SK-N-SH (cell line): ENCODE data around the gene ITGAL. TPM values are rescaled to one million over a fixed set of nuclear protein-coding genes. Genes with fewer than 3 reads are reported as not detected.

Source experiments
- CTCF ChIA-PET: fragments of 300-600, 350-600 bp; formaldehyde crosslinking; extraction: SDS; loops from one replicate; lab custom pipeline; 2021; lab: Yijun Ruan, JAX
- POLR2A ChIA-PET: fragments of 350-600 bp; sonication (Branson Sonifier 250); formaldehyde crosslinking; extraction: SDS; loops from one replicate; lab custom pipeline; 2020; ENCODE audit warnings: antibody characterized with exemption, inconsistent platforms; lab: Yijun Ruan, JAX
- DNase-seq: peaks from one replicate; pipeline ENCODE4 v3.0.0; 2012
- H2AFZ ChIP-seq: fragments of 200-600 bp; sonication (generic); 2 replicates; pipeline ENCODE4 v1.8.1; 2016; ENCODE audit warnings: antibody characterized with exemption, mild to moderate bottlenecking, low read depth
- H3F3A ChIP-seq: fragments of 200-600 bp; sonication (generic); replicated peaks from 2 replicates; pipeline ENCODE3; 2016; ENCODE audit warnings: antibody characterized with exemption, mild to moderate bottlenecking; ENCODE audit not compliant: insufficient read depth
- H3K27ac ChIP-seq, 2 experiments: fragments of 200-500 bp in 1 of 2; fragments of 200-600 bp in 1 of 2; sonication (Bioruptor generic) in 1 of 2; sonication (generic), shearing (Covaris generic) in 1 of 2; 2 replicates each; pipeline versions ENCODE4 v1.5.1 to v1.6.1; 2014 to 2016; ENCODE audit warnings: low read depth in 2 of 2, inconsistent platforms in 1 of 2, low read length in 1 of 2, mild to moderate bottlenecking in 1 of 2, mixed read lengths in 1 of 2
- H3K27me3 ChIP-seq: fragments of 200-600 bp; sonication (generic), shearing (Covaris generic); 2 replicates; pipeline ENCODE4 v1.6.1; 2016; ENCODE audit warnings: mixed run types; ENCODE audit not compliant: insufficient read depth
- H3K36me3 ChIP-seq, 2 experiments: fragments of 200-500 bp in 1 of 2; fragments of 200-600 bp in 1 of 2; sonication (Bioruptor generic) in 1 of 2; sonication (generic) in 1 of 2; replicated peaks in 1 of 2; 2 replicates each; pipeline versions ENCODE3 to v1.5.1; 2014 to 2016; ENCODE audit warnings: low read length in 1 of 2, mild to moderate bottlenecking in 1 of 2; ENCODE audit not compliant: insufficient read depth in 2 of 2, control insufficient read depth in 1 of 2
- H3K4me1 ChIP-seq, 2 experiments: fragments of 200-500 bp in 1 of 2; fragments of 200-600 bp in 1 of 2; sonication (Bioruptor generic) in 1 of 2; sonication (generic), shearing (Covaris generic) in 1 of 2; 2 replicates each; pipeline versions ENCODE4 v1.5.1 to v1.6.1; 2014 to 2016; ENCODE audit warnings: low read depth in 1 of 2, low read length in 1 of 2, mixed run types in 1 of 2; ENCODE audit not compliant: insufficient read depth in 2 of 2, control insufficient read depth in 1 of 2
- H3K4me2 ChIP-seq: fragments of 200-600 bp; sonication (generic), shearing (Covaris generic); 2 replicates; pipeline ENCODE4 v1.6.1; 2017; ENCODE audit warnings: mixed run types
- H3K4me3 ChIP-seq, 2 experiments: fragments of 200-500 bp in 1 of 2; fragments of 200-600 bp in 1 of 2; sonication (Bioruptor generic) in 1 of 2; sonication (generic), shearing (Covaris generic) in 1 of 2; 2 replicates each; pipeline versions ENCODE4 v1.5.1 to v1.8.1; 2014 to 2016; ENCODE audit warnings: low read depth in 2 of 2, inconsistent platforms in 1 of 2, low read length in 1 of 2, mild to moderate bottlenecking in 1 of 2, mixed read lengths in 1 of 2, moderate library complexity in 1 of 2
- H3K79me2 ChIP-seq: fragments of 200-600 bp; sonication (generic); 2 replicates; pipeline ENCODE4 v1.8.1; 2017; ENCODE audit warnings: mild to moderate bottlenecking; ENCODE audit not compliant: insufficient read depth
- H3K9ac ChIP-seq: fragments of 200-600 bp; sonication (generic); 2 replicates; pipeline ENCODE4 v1.6.1; 2017; ENCODE audit warnings: mixed run types
- H3K9me2 ChIP-seq: fragments of 200-600 bp; sonication (generic); 2 replicates; pipeline ENCODE4 v1.6.1; 2017; ENCODE audit warnings: mixed run types
- H3K9me3 ChIP-seq: fragments of 200-600 bp; sonication (generic); 2 replicates; pipeline ENCODE4 v1.6.1; 2017; ENCODE audit warnings: mixed run types, mild to moderate bottlenecking, moderate library complexity
- H4K20me1 ChIP-seq: fragments of 200-600 bp; sonication (generic); 2 replicates; pipeline ENCODE4 v1.6.1; 2017; ENCODE audit warnings: mild to moderate bottlenecking, mixed run types; ENCODE audit not compliant: insufficient read depth
- ELF1 ChIP-seq: IDR thresholded peaks from 2 replicates; pipeline ENCODE4 v1.4.0; 2012
- GATA2 ChIP-seq: sonication (generic); formaldehyde crosslinking; IDR thresholded peaks from 2 replicates; pipeline ENCODE4 v1.5.0; 2020; ENCODE audit warnings: mild to moderate bottlenecking, missing genetic modification reagents
- NFIC ChIP-seq: IDR thresholded peaks from 2 replicates; pipeline ENCODE4 v1.4.0; 2012; ENCODE audit warnings: borderline replicate concordance
- NRF1 ChIP-seq: IDR thresholded peaks from 2 replicates; pipeline ENCODE4 v1.6.1; 2012; ENCODE audit warnings: low read depth, mild to moderate bottlenecking, low read length
- RCOR1 ChIP-seq: fragments of 150-350 bp; IDR thresholded peaks from 2 replicates; pipeline ENCODE4 v1.6.1; 2017; ENCODE audit warnings: antibody characterized with exemption, low read length
- RXRA ChIP-seq: IDR thresholded peaks from 2 replicates; pipeline ENCODE4 v1.4.0; 2012; ENCODE audit warnings: low read depth, mild to moderate bottlenecking, borderline replicate concordance
- SMC3 ChIP-seq: IDR thresholded peaks from 2 replicates; pipeline ENCODE4 v1.6.1; 2012; ENCODE audit warnings: low read depth, low read length, improper control_type of control experiment
- YY1 ChIP-seq: IDR thresholded peaks from 2 replicates; pipeline ENCODE4 v1.4.0; 2012; ENCODE audit warnings: low read depth, mild to moderate bottlenecking
- WGBS: methylation state at CpG from one replicate; pipeline ENCODE4 v1.1.6; 2017; ENCODE audit warnings: low lambda C conversion rate; 5-methylcytosine and 5-hydroxymethylcytosine counted together
- polyA plus RNA-seq, 3 experiments: library from polyadenylated mRNA; depleted of rRNA; stranded (reverse); fragments of >200 nt; gene quantifications; 2 replicates each; pipeline ENCODE4 v1.2.3, GENCODE V29; 2012
- TF ChIP-seq, protein P1 (sequence below): IDR thresholded peaks from 2 replicates; pipeline ENCODE4 v1.6.1; 2012; ENCODE audit warnings: mild to moderate bottlenecking, low read depth, low read length, moderate library complexity
- TF ChIP-seq, protein P2 (sequence below): fragments of 150-350 bp; IDR thresholded peaks from 2 replicates; pipeline ENCODE4 v1.6.1; 2016; ENCODE audit warnings: mild to moderate bottlenecking, low read depth, low read length
- TF ChIP-seq, protein P3 (sequence below): fragments of 150-350 bp; IDR thresholded peaks from 2 replicates; pipeline ENCODE4 v1.6.1; 2017; ENCODE audit warnings: antibody characterized with exemption, low read length, low read depth, borderline replicate concordance
- TF ChIP-seq, protein P4 (sequence below): IDR thresholded peaks from 2 replicates; pipeline ENCODE4 v1.4.0; 2012; ENCODE audit warnings: low read depth, borderline replicate concordance
- TF ChIP-seq, protein P5 (sequence below): IDR thresholded peaks from 2 replicates; pipeline ENCODE4; 2012

ITGAL gene
- polyA plus RNA-seq, 1 of the 3 experiments (the other 2 are of a cell fraction), result 0.12 TPM

DNA sequence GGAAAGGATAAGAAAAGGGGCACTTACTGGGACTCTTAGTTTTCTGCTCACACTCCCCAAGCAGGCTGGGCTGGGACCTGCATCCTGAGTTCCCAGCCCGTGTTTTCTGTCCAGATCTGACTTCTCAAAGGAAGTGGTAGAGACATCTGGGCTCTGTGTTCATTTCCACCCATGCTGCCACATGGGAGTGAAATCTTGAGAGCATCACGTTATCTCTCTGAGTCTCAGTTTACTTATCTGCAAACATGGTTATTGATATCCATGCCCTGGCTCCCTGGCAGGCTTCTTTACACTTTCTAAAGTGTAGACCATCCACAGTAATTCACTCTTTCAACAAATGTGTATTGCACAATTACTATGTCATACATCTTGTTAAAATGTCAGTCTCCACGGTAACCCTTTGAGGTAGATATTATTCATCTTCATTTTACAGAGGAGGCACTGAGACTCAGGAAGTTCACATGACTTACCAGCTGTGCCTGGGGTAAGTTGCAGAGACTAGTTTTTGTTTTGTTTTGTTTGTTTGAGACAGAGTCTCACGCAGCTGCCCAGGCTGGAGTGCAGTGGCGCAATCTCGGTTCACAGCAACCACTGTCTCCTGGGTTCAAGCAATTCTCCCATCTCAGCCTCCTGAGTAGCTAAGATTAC is 95.6 kb downstream of the ITGAL start:
- no peak overlapping the region for H3K27ac ChIP-seq

DNA sequence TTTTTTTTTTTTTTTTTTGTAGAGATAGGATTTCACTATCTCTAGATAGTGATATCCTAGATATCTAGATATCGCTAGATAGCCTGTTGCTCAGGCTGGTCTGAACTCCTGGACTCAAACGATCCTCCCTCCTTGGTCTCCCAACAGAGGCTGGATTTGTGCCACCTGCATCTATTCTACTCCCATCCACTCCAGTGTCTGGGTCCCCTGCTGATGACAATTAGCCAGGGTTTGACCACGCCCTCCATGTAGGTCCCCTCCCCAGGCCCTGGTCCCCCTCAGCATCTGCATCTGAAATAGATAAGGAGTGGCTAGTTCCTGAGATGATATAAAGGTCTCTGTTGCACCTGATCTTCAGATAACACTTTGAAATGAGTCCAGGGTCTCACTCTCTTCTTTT is 96.7 kb downstream of the ITGAL start:
- no peaks in the 10 kb centered on the region for H3K9me2 ChIP-seq
- H3K27me3 ChIP-seq, result no peaks in the 10 kb centered on the region
- 98% methylated on average over 3 of the region's 3 CpGs for WGBS
- peaks cover 5 to 12% of the 10 kb centered on the region in 2 experiments; a peak in 1 of 4 replicates for H3K4me1 ChIP-seq
- H3K9me3 ChIP-seq, result no peaks in the 10 kb centered on the region
- peaks cover 9% of the 10 kb centered on the region for H3F3A ChIP-seq
- no peak for DNase-seq
- no peak overlapping the region for H3K4me2 ChIP-seq
- no peaks in the 10 kb centered on the region for H4K20me1 ChIP-seq
- no peak overlapping the region for H2AFZ ChIP-seq
- no peak overlapping the region for H3K27ac ChIP-seq
- no peaks in the 10 kb centered on the region for H3K36me3 ChIP-seq
- POLR2A ChIA-PET, result interaction anchor here (1.1 kb wide), 1 partner anchor 11 kb away, joined by 4 read pairs; the partner anchor contains the start of gene ZNF764
- no peaks in the 10 kb centered on the region; the same call in 1 of the 2 replicates for H3K79me2 ChIP-seq
- no peak overlapping the region for H3K4me3 ChIP-seq
- CTCF ChIA-PET, result no interaction called here
- no peak overlapping the region for H3K9ac ChIP-seq
- TF ChIP-seq, protein P1, sequence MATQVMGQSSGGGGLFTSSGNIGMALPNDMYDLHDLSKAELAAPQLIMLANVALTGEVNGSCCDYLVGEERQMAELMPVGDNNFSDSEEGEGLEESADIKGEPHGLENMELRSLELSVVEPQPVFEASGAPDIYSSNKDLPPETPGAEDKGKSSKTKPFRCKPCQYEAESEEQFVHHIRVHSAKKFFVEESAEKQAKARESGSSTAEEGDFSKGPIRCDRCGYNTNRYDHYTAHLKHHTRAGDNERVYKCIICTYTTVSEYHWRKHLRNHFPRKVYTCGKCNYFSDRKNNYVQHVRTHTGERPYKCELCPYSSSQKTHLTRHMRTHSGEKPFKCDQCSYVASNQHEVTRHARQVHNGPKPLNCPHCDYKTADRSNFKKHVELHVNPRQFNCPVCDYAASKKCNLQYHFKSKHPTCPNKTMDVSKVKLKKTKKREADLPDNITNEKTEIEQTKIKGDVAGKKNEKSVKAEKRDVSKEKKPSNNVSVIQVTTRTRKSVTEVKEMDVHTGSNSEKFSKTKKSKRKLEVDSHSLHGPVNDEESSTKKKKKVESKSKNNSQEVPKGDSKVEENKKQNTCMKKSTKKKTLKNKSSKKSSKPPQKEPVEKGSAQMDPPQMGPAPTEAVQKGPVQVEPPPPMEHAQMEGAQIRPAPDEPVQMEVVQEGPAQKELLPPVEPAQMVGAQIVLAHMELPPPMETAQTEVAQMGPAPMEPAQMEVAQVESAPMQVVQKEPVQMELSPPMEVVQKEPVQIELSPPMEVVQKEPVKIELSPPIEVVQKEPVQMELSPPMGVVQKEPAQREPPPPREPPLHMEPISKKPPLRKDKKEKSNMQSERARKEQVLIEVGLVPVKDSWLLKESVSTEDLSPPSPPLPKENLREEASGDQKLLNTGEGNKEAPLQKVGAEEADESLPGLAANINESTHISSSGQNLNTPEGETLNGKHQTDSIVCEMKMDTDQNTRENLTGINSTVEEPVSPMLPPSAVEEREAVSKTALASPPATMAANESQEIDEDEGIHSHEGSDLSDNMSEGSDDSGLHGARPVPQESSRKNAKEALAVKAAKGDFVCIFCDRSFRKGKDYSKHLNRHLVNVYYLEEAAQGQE, result no peak
- TF ChIP-seq SMC3, result no peak
- no peak for TF ChIP-seq RCOR1
- TF ChIP-seq GATA2 (CRISPR knock-in tag), result no peak
- no peak for TF ChIP-seq ELF1
- no peak for TF ChIP-seq YY1
- no peak for TF ChIP-seq RXRA
- TF ChIP-seq, protein P2, sequence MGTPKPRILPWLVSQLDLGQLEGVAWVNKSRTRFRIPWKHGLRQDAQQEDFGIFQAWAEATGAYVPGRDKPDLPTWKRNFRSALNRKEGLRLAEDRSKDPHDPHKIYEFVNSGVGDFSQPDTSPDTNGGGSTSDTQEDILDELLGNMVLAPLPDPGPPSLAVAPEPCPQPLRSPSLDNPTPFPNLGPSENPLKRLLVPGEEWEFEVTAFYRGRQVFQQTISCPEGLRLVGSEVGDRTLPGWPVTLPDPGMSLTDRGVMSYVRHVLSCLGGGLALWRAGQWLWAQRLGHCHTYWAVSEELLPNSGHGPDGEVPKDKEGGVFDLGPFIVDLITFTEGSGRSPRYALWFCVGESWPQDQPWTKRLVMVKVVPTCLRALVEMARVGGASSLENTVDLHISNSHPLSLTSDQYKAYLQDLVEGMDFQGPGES, result no peak
- TF ChIP-seq, protein P3, sequence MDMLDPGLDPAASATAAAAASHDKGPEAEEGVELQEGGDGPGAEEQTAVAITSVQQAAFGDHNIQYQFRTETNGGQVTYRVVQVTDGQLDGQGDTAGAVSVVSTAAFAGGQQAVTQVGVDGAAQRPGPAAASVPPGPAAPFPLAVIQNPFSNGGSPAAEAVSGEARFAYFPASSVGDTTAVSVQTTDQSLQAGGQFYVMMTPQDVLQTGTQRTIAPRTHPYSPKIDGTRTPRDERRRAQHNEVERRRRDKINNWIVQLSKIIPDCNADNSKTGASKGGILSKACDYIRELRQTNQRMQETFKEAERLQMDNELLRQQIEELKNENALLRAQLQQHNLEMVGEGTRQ, result no peak
- no peak for TF ChIP-seq NFIC

More for the DNA sequence above, 95.6 kb downstream of the ITGAL start:
- ChIA-PET CTCF (no interaction called here), POLR2A (interaction anchor here (1.1 to 1.2 kb wide), 2 partner anchors 10 kb away, joined by 4 read pairs; partner anchors contain the start of gene ZNF764)
- H2AFZ ChIP-seq, result no peak overlapping the region
- no peaks in the 10 kb centered on the region for H4K20me1 ChIP-seq
- no peaks in the 10 kb centered on the region; the same call in 1 of the 2 replicates for H3K79me2 ChIP-seq
- no peak for DNase-seq
- no peaks in the 10 kb centered on the region for H3K9me3 ChIP-seq
- H3K4me3 ChIP-seq, result no peak overlapping the region
- peaks cover 5 to 12% of the 10 kb centered on the region in 2 experiments; a peak in 1 of 4 replicates for H3K4me1 ChIP-seq
- WGBS, result 67% methylated on average over 6 of the region's 6 CpGs
- H3F3A ChIP-seq, result peaks cover 9% of the 10 kb centered on the region
- no peaks in the 10 kb centered on the region for H3K9me2 ChIP-seq
- TF ChIP-seq, protein P4, sequence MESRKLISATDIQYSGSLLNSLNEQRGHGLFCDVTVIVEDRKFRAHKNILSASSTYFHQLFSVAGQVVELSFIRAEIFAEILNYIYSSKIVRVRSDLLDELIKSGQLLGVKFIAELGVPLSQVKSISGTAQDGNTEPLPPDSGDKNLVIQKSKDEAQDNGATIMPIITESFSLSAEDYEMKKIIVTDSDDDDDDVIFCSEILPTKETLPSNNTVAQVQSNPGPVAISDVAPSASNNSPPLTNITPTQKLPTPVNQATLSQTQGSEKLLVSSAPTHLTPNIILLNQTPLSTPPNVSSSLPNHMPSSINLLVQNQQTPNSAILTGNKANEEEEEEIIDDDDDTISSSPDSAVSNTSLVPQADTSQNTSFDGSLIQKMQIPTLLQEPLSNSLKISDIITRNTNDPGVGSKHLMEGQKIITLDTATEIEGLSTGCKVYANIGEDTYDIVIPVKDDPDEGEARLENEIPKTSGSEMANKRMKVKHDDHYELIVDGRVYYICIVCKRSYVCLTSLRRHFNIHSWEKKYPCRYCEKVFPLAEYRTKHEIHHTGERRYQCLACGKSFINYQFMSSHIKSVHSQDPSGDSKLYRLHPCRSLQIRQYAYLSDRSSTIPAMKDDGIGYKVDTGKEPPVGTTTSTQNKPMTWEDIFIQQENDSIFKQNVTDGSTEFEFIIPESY, result no peak
- TF ChIP-seq NRF1 (no peak), SMC3 (no peak)
- TF ChIP-seq, protein P5, sequence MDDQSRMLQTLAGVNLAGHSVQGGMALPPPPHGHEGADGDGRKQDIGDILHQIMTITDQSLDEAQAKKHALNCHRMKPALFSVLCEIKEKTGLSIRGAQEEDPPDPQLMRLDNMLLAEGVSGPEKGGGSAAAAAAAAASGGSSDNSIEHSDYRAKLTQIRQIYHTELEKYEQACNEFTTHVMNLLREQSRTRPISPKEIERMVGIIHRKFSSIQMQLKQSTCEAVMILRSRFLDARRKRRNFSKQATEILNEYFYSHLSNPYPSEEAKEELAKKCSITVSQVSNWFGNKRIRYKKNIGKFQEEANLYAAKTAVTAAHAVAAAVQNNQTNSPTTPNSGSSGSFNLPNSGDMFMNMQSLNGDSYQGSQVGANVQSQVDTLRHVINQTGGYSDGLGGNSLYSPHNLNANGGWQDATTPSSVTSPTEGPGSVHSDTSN, result peak; percentile 46
- TF ChIP-seq, protein P3, result no peak
- no peak overlapping the region for H3K9ac ChIP-seq
- H3K27me3 ChIP-seq, result no peaks in the 10 kb centered on the region
- no peak overlapping the region for H3K4me2 ChIP-seq
- H3K36me3 ChIP-seq, result no peaks in the 10 kb centered on the region
